Liver (tissue), 9 donors: ENCODE measurements around the gene TTC39A. TPM values are rescaled to one million over a fixed set of nuclear protein-coding genes. Genes with fewer than 3 reads are reported as not detected.

Experiments used
- DNase-seq: peaks from one replicate; pipeline ENCODE4 v3.0.0-alpha.2; 2017; ENCODE audit warnings: low spot score
- H3K27ac ChIP-seq, 2 donors: one replicate each; pipeline ENCODE4 v1.7.0; 2013; ENCODE audit warnings: inconsistent platforms in 2 of 2, low read length in 2 of 2, control low read depth in 1 of 2, low read depth in 1 of 2, mild to moderate bottlenecking in 1 of 2
- H3K27me3 ChIP-seq, 4 donors: one replicate each; pipeline versions ENCODE4 v1.6.1 to v1.7.0; 2013; ENCODE audit warnings: low read length in 3 of 4, inconsistent platforms in 1 of 4, mild to moderate bottlenecking in 1 of 4, moderate library complexity in 1 of 4; ENCODE audit not compliant: control insufficient read depth in 4 of 4, insufficient read depth in 4 of 4
- H3K36me3 ChIP-seq, 4 donors: one replicate each; pipeline versions ENCODE4 v1.6.1 to v1.7.0; 2013; ENCODE audit warnings: low read length in 3 of 4, mild to moderate bottlenecking in 3 of 4, low read depth in 1 of 4, moderate library complexity in 1 of 4; ENCODE audit not compliant: control insufficient read depth in 4 of 4, insufficient read depth in 3 of 4
- H3K4me1 ChIP-seq, 4 donors: one replicate each; pipeline versions ENCODE4 v1.6.1 to v1.7.0; 2013; ENCODE audit warnings: low read length in 3 of 4, mild to moderate bottlenecking in 3 of 4, moderate library complexity in 1 of 4; ENCODE audit not compliant: control insufficient read depth in 4 of 4, insufficient read depth in 4 of 4
- H3K4me3 ChIP-seq, 3 donors: one replicate each; pipeline versions ENCODE4 v1.6.1 to v1.7.0; 2013; ENCODE audit warnings: low read length in 3 of 3, control low read depth in 1 of 3, low read depth in 1 of 3, mild to moderate bottlenecking in 1 of 3
- H3K9ac ChIP-seq, 2 donors: one replicate each; pipeline ENCODE4 v1.7.0; 2013; ENCODE audit warnings: low read length in 2 of 2, mild to moderate bottlenecking in 2 of 2, moderate library complexity in 2 of 2, control low read depth in 1 of 2, low read depth in 1 of 2
- H3K9me3 ChIP-seq, 4 donors: one replicate each; pipeline versions ENCODE4 v1.6.1 to v1.7.0; 2013; ENCODE audit warnings: low read length in 3 of 4; ENCODE audit not compliant: control insufficient read depth in 4 of 4
- ATF3 ChIP-seq: IDR thresholded peaks from 2 replicates; pipeline ENCODE4 v1.6.1; 2016; ENCODE audit warnings: antibody characterized with exemption
- EGR1 ChIP-seq, 2 donors: IDR thresholded peaks; 2 replicates each; pipeline ENCODE4 v1.6.1; 2016 to 2018; ENCODE audit warnings: antibody characterized with exemption in 2 of 2, low read depth in 2 of 2
- FOXA1 ChIP-seq: IDR thresholded peaks from 2 replicates; pipeline ENCODE4 v1.6.1; 2016; ENCODE audit warnings: antibody characterized with exemption
- FOXA2 ChIP-seq: IDR thresholded peaks from 2 replicates; pipeline ENCODE4 v1.6.1; 2016; ENCODE audit warnings: antibody characterized with exemption
- HNF4A ChIP-seq, 2 donors: conservative IDR thresholded peaks; 2 replicates each; pipeline ENCODE4 v1.6.1; 2016; ENCODE audit warnings: antibody characterized with exemption in 2 of 2, mild to moderate bottlenecking in 2 of 2
- HNF4G ChIP-seq: IDR thresholded peaks from 2 replicates; pipeline ENCODE4 v1.6.1; 2016; ENCODE audit warnings: antibody characterized with exemption
- JUND ChIP-seq, 2 donors: IDR thresholded peaks; 2 replicates each; pipeline ENCODE4 v1.6.1; 2016; ENCODE audit warnings: antibody characterized with exemption in 2 of 2
- NR2F2 ChIP-seq: IDR thresholded peaks from 2 replicates; pipeline ENCODE4 v1.6.1; 2016; ENCODE audit warnings: antibody characterized with exemption
- RAD21 ChIP-seq, 2 donors: IDR thresholded peaks; 2 replicates each; pipeline ENCODE4 v1.6.1; 2016; ENCODE audit warnings: antibody characterized with exemption in 2 of 2, mild to moderate bottlenecking in 2 of 2
- RXRA ChIP-seq, 2 donors: IDR thresholded peaks; 2 replicates each; pipeline ENCODE4 v1.6.1; 2017 to 2018; ENCODE audit warnings: antibody characterized with exemption in 2 of 2, mild to moderate bottlenecking in 1 of 2
- TAF1 ChIP-seq: conservative IDR thresholded peaks from 2 replicates; pipeline ENCODE4 v1.6.1; 2016; ENCODE audit warnings: antibody characterized with exemption, mild to moderate bottlenecking
- YY1 ChIP-seq: IDR thresholded peaks from 2 replicates; pipeline ENCODE4 v1.6.1; 2016; ENCODE audit warnings: antibody characterized with exemption, mild to moderate bottlenecking
- ZBTB33 ChIP-seq: IDR thresholded peaks from 2 replicates; pipeline ENCODE4 v1.6.1; 2016; ENCODE audit warnings: antibody characterized with exemption
- WGBS: extraction: QIAGEN DNeasy Blood & Tissue Kit; methylation state at CpG from one replicate; pipeline ENCODE4 v1.1.7; 2013; 5-methylcytosine and 5-hydroxymethylcytosine counted together
- polyA plus RNA-seq, 2 donors: library from polyadenylated mRNA; stranded (reverse) in 1 of 2; unstranded in 1 of 2; fragments of 200-250 nt in 1 of 2; fragments of >200 nt in 1 of 2; fragmentation: Nextera tagmentation in 1 of 2; extraction: Ambion mirVana in 1 of 2; gene quantifications; one replicate each; pipeline versions ENCODE4 v1.2.1 to v1.2.3, GENCODE V29; 2013 to 2015
- total RNA-seq, 2 donors: library from RNA; depleted of rRNA; stranded (reverse); fragments of >200 nt; gene quantifications; one replicate each; pipeline ENCODE4 v1.2.3, GENCODE V29; 2014
- donor health status: healthy.
- donor health status: healthy.
- donor health status: healthy.
- donor health status: healthy.
- donor health status: healthy.

The TTC39A gene
- total and polyA plus RNA-seq, 4 donors: 0.32 to 1.9 (median 1.4) TPM

GRCh38 chr1:51354416-51354815 is 24.1 kb upstream of the TTC39A start:
- 77% methylated on average over 3 of the region's 3 CpGs for WGBS
- H3K27ac ChIP-seq: no peak overlapping the region
- no peaks in the 10 kb centered on the region for H3K9me3 ChIP-seq
- no peak overlapping the region for H3K4me3 ChIP-seq
- H3K36me3 ChIP-seq: peaks cover 0 to 17% (median 12%) of the 10 kb centered on the region in 4 donors
- TF ChIP-seq RAD21 (IDR thresholded peaks at IDR 0.05): no peak
- no peak for DNase-seq
- no peaks in the 10 kb centered on the region for H3K4me1 ChIP-seq
- no peaks in the 10 kb centered on the region for H3K27me3 ChIP-seq
- H3K9ac ChIP-seq: no peak overlapping the region

- Histone ChIP-seq H3K9ac (no peak overlapping the region), H3K4me3 (no peak overlapping the region), H3K4me1 (no peaks in the 10 kb centered on the region), H3K36me3 (peaks cover 0 to 14% (median 10%) of the 10 kb centered on the region in 4 donors), H3K9me3 (no peaks in the 10 kb centered on the region), H3K27ac (no peak overlapping the region), H3K27me3 (no peaks in the 10 kb centered on the region)
- TF ChIP-seq TAF1 (no peak), JUND (IDR thresholded peaks at IDR 0.05) (no peak), HNF4A (conservative IDR thresholded peaks at IDR 0.05) (no peak), RAD21 (IDR thresholded peaks at IDR 0.05) (no peak), YY1 (no peak), ZBTB33 (no peak), FOXA1 (no peak)
- WGBS: 96% methylated on average over 1 of the region's 1 CpG
- no peak for DNase-seq
Observed at GRCh38 chr1:51351907-51352306, 21.5 kb upstream of the TTC39A start.

- WGBS: 98% methylated on average over 3 of the region's 3 CpGs
- Histone ChIP-seq H3K4me3 (no peak overlapping the region), H3K27me3 (peaks cover 0 to 4% (median 0%) of the 10 kb centered on the region in 4 donors)
Observed at GRCh38 chr1:51349862-51350261, 19.5 kb upstream of the TTC39A start.

More at GRCh38 chr1:51349862-51350261, 19.5 kb upstream of the TTC39A start:
- peaks cover 0 to 6% (median 2%) of the 10 kb centered on the region in 4 donors for H3K4me1 ChIP-seq
- no peak for DNase-seq
- H3K27ac ChIP-seq: no peak overlapping the region
- no peaks in the 10 kb centered on the region for H3K9me3 ChIP-seq
- TF ChIP-seq HNF4G (no peak), FOXA1 (no peak), ZBTB33 (no peak), NR2F2 (no peak), ATF3 (no peak), JUND (IDR thresholded peaks at IDR 0.05) (no peak), YY1 (no peak), TAF1 (no peak), RXRA (IDR thresholded peaks at IDR 0.05) (no peak), HNF4A (conservative IDR thresholded peaks at IDR 0.05) (no peak), RAD21 (IDR thresholded peaks at IDR 0.05) (no peak), EGR1 (IDR thresholded peaks at IDR 0.05; ENCODE audit: low read depth in 2 of 2) (no peak), FOXA2 (no peak)
- H3K36me3 ChIP-seq: peaks cover 0 to 3% (median 2%) of the 10 kb centered on the region in 4 donors
- no peak overlapping the region for H3K9ac ChIP-seq
